Parathyroid adenoma (tissue), 2 donors: Measurements from ENCODE around the gene NCEH1.

ENCODE experiments used
- H2AFZ ChIP-seq: fragments of 300-600 bp; sonication (generic); one replicate; pipeline ENCODE4 v1.7.0; 2017; ENCODE audit warnings: antibody characterized with exemption, mild to moderate bottlenecking
- H3K27ac ChIP-seq: fragments of 300-600 bp; sonication (generic); one replicate; pipeline ENCODE4 v1.7.0; 2017
- H3K27me3 ChIP-seq: fragments of 300-600 bp; sonication (generic); one replicate; pipeline ENCODE4 v1.7.0; 2017; ENCODE audit warnings: low read length; ENCODE audit not compliant: control insufficient read depth, insufficient read depth
- H3K36me3 ChIP-seq: fragments of 300-600 bp; sonication (generic); one replicate; pipeline ENCODE4 v1.7.0; 2017; ENCODE audit warnings: low read length; ENCODE audit not compliant: control insufficient read depth, insufficient read depth
- H3K4me1 ChIP-seq: fragments of 300-600 bp; sonication (generic); one replicate; pipeline ENCODE4 v1.7.0; 2017; ENCODE audit warnings: control low read depth
- H3K4me2 ChIP-seq: fragments of 300-600 bp; sonication (generic); one replicate; pipeline ENCODE4 v1.7.0; 2017; ENCODE audit warnings: low read length
- H3K4me3 ChIP-seq: fragments of 300-600 bp; sonication (generic); one replicate; pipeline ENCODE4 v1.7.0; 2017; ENCODE audit warnings: low read depth, low read length
- H3K79me2 ChIP-seq: fragments of 300-600 bp; sonication (generic); one replicate; pipeline ENCODE4 v1.7.0; 2017; ENCODE audit warnings: control low read depth
- H3K9ac ChIP-seq: fragments of 300-600 bp; sonication (generic); one replicate; pipeline ENCODE4 v1.7.0; 2017; ENCODE audit warnings: mild to moderate bottlenecking
- H3K9me3 ChIP-seq: fragments of 300-600 bp; sonication (generic); one replicate; pipeline ENCODE4 v1.7.0; 2017; ENCODE audit warnings: low read length; ENCODE audit not compliant: control insufficient read depth
- TF ChIP-seq, protein P1 (sequence below): fragments of 300-600 bp; sonication (generic); IDR thresholded peaks from one replicate; pipeline ENCODE4 v1.7.0; 2017; ENCODE audit warnings: antibody characterized with exemption, mild to moderate bottlenecking
- donor health status: primary hyperparathyroidism.

Gene NCEH1

DNA sequence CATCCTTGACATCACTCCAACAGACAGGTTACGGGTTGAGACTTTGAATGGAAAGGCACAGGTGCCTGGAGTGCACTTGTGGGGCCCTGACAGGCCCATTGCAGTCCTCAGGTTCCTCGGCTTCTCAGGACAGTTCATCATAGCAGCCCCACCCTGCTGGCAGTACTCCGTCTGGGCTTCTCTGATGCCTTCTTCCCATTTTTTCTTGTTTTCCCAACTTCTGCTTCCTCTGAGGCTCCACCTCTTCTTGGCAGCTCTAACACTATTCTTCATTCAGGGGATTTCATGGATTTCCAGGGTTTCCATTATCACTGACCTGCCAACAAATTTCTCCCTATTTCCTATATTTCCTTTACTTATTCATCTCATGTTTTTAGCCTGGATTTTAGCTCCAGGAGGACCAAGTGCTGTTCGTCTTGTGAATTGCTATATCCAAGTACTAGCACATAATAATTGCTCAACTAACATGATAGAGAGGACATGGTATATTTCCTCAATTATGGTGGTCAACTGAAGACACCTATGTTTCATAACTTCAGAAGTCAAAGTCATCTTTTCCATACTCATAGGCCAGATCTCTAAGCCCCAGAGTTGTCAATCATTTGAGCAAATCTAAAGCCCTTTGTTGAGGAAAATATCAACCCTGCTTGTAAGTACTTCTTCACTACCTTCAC is 16.2 kb downstream of the NCEH1 start:
- H3K4me3 ChIP-seq = no peak overlapping the region
- H3K4me2 ChIP-seq = no peak overlapping the region
- H3K9ac ChIP-seq = no peak overlapping the region
- H2AFZ ChIP-seq = no peak overlapping the region
- H3K36me3 ChIP-seq = no peaks in the 10 kb centered on the region
- peaks cover 13% of the 10 kb centered on the region for H3K79me2 ChIP-seq
- no peaks in the 10 kb centered on the region for H3K27me3 ChIP-seq
- TF ChIP-seq, protein P1, sequence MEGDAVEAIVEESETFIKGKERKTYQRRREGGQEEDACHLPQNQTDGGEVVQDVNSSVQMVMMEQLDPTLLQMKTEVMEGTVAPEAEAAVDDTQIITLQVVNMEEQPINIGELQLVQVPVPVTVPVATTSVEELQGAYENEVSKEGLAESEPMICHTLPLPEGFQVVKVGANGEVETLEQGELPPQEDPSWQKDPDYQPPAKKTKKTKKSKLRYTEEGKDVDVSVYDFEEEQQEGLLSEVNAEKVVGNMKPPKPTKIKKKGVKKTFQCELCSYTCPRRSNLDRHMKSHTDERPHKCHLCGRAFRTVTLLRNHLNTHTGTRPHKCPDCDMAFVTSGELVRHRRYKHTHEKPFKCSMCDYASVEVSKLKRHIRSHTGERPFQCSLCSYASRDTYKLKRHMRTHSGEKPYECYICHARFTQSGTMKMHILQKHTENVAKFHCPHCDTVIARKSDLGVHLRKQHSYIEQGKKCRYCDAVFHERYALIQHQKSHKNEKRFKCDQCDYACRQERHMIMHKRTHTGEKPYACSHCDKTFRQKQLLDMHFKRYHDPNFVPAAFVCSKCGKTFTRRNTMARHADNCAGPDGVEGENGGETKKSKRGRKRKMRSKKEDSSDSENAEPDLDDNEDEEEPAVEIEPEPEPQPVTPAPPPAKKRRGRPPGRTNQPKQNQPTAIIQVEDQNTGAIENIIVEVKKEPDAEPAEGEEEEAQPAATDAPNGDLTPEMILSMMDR = no peak
- peaks cover 16% of the 10 kb centered on the region for H3K4me1 ChIP-seq
- no peak overlapping the region for H3K27ac ChIP-seq
- H3K9me3 ChIP-seq = no peaks in the 10 kb centered on the region

DNA sequence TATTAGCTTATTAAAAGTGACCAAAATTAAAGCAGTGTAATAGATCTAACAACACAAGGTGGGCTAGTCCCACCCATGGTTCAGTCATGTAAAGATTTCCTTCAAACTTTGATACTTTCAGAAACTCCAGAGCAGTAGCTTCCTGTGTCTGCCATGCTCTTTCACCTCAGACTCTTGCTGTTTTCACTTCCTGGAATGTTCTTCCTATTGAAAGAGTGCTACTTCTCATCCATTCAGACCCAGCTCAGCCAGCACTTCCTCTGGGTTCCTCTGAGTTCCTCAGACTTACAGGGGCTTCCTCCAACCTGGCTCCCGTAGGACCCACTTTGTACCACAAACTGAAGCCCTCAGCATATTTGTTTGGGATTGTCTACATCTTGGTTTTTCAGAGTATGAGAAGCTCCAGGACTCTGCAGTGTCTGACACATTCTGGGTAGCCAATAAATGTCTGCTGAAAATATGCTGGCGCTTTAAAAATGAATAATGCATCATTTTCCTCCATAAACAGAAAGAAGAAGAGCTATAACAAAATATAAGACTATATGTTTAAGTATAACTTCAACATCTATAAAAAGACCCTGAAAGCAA is 18.0 kb downstream of the NCEH1 start:
- TF ChIP-seq, protein P1 = no peak
- no peak overlapping the region for H3K9ac ChIP-seq
- H3K4me1 ChIP-seq = peaks cover 13% of the 10 kb centered on the region
- H3K4me3 ChIP-seq = no peak overlapping the region
- H3K27ac ChIP-seq = no peak overlapping the region
- no peak overlapping the region for H3K4me2 ChIP-seq
- H2AFZ ChIP-seq = no peak overlapping the region
- no peaks in the 10 kb centered on the region for H3K36me3 ChIP-seq
- no peaks in the 10 kb centered on the region for H3K9me3 ChIP-seq
- H3K79me2 ChIP-seq = peaks cover 13% of the 10 kb centered on the region
- no peaks in the 10 kb centered on the region for H3K27me3 ChIP-seq

DNA sequence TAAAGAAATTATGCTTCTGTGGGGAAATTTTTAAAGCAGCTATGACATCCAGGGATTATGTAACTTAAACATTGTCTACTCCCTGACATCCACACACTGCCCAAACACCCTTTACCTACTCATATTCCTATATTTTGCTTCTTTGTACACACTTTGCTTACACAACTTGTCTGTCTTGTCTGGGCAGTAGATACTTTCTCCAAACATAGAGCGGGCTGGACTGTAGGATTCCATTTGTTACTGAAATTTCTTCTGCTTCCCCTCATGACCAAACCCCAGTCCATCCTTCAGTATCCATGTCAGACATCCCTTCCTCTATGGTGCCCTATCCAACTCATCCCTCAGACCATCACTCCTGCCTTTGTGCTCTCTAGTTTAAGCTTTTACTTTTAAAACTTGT is 19.9 kb downstream of the NCEH1 start:
- Histone ChIP-seq H2AFZ (no peak overlapping the region), H3K4me1 (peaks cover 10% of the 10 kb centered on the region), H3K27ac (no peak overlapping the region)

GRCh38 chr3:172688588-172688987 is 22.3 kb downstream of the NCEH1 start:
- no peaks in the 10 kb centered on the region for H3K36me3 ChIP-seq
- H3K4me2 ChIP-seq = no peak overlapping the region
- no peaks in the 10 kb centered on the region for H3K27me3 ChIP-seq
- no peak overlapping the region for H2AFZ ChIP-seq
- H3K4me3 ChIP-seq = no peak overlapping the region
- no peak overlapping the region for H3K27ac ChIP-seq
- peaks cover 17% of the 10 kb centered on the region for H3K79me2 ChIP-seq
- H3K9ac ChIP-seq = no peak overlapping the region
- peaks cover 10% of the 10 kb centered on the region for H3K4me1 ChIP-seq
- TF ChIP-seq, protein P1 = no peak
- H3K9me3 ChIP-seq = no peaks in the 10 kb centered on the region

More for the DNA sequence above, 19.9 kb downstream of the NCEH1 start:
- no peak overlapping the region for H3K4me3 ChIP-seq
- no peak overlapping the region for H3K4me2 ChIP-seq
- no peaks in the 10 kb centered on the region for H3K9me3 ChIP-seq
- H3K9ac ChIP-seq = no peak overlapping the region
- TF ChIP-seq, protein P1 = no peak
- peaks cover 13% of the 10 kb centered on the region for H3K79me2 ChIP-seq
- H3K36me3 ChIP-seq = no peaks in the 10 kb centered on the region
- no peaks in the 10 kb centered on the region for H3K27me3 ChIP-seq

DNA sequence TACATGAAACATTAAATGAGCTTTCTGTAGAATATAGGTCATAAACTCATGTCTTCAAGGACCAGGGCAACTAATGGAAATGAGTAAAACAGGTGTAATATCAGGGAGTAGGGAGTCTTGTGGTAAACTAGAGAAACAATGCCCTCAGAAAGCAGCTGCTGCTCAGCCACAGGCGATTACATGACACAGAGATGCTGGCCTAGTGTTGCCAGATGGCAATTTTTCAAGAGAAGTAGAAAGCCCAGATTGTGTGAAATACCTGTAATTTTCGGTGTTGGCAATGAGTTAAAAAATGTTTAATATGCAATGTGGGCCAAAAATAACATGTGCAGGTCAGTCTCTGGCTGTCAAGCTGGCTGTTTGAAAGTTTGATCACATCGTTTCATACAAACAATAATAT is 23.4 kb downstream of the NCEH1 start:
- Histone ChIP-seq H3K79me2 (peaks cover 18% of the 10 kb centered on the region), H3K4me2 (no peak overlapping the region), H3K4me1 (peaks cover 10% of the 10 kb centered on the region), H2AFZ (no peak overlapping the region), H3K9me3 (no peaks in the 10 kb centered on the region), H3K27me3 (no peaks in the 10 kb centered on the region), H3K4me3 (no peak overlapping the region), H3K27ac (no peak overlapping the region), H3K9ac (no peak overlapping the region), H3K36me3 (no peaks in the 10 kb centered on the region)
- TF ChIP-seq, protein P1 = no peak
